Right ventricle myocardium inferior (tissue), 1 donor: ENCODE measurements around the gene NBEAL2. TPM values are rescaled to one million over a fixed set of nuclear protein-coding genes. Genes with fewer than 3 reads are reported as not detected.

Experiments used
- ATAC-seq: fragments of 200-7000 bp; cut with Tn5 transposase; one replicate; pipeline ENCODE4 v1.9.1; 2020; ENCODE audit warnings: mild to moderate bottlenecking, moderate library complexity
- DNase-seq: peaks from one replicate; pipeline ENCODE4 v3.0.0; 2021; ENCODE audit errors: missing footprints
- intact Hi-C: fragments of 100-400 bp; cut with DNase I; formaldehyde crosslinking; loops from one replicate; pipeline ENCODE4 v1.11.0; 2022
- long read RNA-seq: library from polyadenylated mRNA; unstranded; transcript quantifications from one replicate; pipeline ENCODE4 v2.0.0, GENCODE V29; 2021
- total RNA-seq: library from RNA; stranded (reverse); fragmentation: NEBNext Ultra II Directional; extraction: Animal tissue kit (Norgen Biotek cat#: 25700); gene quantifications from one replicate; pipeline ENCODE4 v1.2.1, GENCODE V29; 2021
- donor health status: DM: no; HTN: yes; CAD: no; lungs with severe emphysema.

NBEAL2 gene, protein sequence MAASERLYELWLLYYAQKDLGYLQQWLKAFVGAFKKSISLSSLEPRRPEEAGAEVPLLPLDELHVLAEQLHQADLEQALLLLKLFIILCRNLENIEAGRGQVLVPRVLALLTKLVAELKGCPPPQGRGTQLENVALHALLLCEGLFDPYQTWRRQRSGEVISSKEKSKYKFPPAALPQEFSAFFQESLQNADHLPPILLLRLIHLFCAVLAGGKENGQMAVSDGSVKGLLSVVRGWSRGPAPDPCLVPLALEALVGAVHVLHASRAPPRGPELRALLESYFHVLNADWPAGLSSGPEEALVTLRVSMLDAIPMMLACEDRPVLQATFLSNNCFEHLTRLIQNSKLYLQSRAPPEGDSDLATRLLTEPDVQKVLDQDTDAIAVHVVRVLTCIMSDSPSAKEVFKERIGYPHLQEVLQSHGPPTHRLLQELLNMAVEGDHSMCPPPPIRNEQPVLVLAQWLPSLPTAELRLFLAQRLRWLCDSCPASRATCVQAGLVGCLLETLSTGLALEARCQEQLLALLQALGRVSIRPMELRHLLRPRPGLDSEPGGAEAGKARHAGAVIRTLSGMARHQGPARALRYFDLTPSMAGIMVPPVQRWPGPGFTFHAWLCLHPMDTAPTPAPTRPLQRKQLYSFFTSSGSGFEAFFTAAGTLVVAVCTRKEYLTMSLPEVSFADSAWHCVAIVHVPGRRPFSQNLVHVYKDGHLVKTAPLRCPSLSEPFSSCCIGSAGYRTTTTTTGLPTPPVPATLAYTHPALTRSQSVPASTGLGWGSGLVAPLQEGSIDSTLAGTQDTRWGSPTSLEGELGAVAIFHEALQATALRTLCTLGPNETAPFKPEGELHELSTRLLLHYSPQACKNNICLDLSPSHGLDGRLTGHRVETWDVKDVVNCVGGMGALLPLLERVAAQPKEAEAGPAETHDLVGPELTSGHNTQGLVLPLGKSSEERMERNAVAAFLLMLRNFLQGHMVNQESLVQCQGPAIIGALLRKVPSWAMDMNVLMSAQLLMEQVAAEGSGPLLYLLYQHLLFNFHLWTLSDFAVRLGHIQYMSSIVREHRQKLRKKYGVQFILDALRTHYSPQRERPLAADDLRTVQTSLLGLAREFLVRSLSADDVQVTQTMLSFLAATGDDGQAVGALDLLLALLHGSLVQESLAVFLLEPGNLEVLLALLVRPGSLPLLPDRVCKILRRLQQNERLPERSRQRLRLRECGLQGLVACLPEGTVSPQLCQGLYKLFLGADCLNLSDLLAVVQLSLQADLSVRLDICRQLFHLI (N-terminal part only)
- total RNA-seq: 14.5 TPM
- long read RNA-seq, partial matches to known transcripts: 4 of 7 reads
- long read RNA-seq, other reads (novel, unspliced or antisense): 3 of 7 reads

DNA sequence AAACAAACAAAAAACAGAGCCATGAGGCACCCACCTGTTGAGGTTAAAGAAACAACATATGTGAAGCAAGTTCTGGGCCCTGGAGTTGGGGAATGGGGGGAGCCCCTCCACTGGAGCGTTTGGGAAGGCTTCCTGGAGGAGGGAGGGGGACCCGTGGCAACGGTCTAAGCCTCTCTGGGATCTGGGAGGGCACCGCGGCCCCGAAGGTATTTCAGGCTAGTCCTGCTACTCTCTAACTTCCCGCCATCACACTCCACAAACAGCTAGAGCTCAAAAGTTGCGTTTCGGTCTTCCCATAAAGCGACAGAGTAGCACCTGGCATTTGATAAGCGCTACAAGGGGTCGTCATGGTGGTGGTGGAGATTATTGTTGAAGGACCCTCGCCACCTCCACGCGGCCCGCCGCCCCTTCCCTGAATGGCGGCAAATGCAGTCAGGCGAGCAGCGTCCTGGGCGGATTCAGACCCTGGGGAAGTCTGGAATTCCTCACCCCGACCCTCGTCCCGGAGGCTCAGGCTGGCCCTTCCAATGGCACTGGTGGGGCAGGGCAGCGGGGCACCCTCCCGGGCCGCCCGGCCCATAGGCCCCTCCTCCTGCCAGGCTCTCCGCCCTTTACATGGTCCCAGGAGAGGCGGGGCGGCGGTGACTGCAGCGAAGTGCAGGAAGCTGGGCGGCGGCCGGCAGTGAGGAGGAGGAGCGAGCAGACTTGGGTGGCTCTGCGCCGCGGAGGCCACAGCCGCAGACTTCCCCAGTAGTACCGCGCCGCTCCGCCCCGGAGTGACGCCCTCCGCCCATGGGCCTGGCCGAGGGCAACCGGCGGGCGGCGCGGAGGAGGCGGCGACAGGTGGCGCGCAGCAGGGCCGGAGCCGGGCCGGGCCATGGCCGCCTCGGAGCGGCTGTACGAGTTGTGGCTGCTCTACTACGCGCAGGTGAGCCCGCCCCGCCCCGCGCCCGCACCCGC lies at the start of gene NBEAL2:
NBEAL2 (plus strand) TSS at position 682 of the 960 bp plus-strand sequence; CDS start at position 878, 196 bp downstream.
- intact Hi-C loops: loop anchor here (1.0 kb wide), 1 partner anchor 30 kb away; no protein-coding TSS in a partner anchor
- ATAC-seq (peak; percentile 90), DNase-seq (peak; percentile 100)

DNA sequence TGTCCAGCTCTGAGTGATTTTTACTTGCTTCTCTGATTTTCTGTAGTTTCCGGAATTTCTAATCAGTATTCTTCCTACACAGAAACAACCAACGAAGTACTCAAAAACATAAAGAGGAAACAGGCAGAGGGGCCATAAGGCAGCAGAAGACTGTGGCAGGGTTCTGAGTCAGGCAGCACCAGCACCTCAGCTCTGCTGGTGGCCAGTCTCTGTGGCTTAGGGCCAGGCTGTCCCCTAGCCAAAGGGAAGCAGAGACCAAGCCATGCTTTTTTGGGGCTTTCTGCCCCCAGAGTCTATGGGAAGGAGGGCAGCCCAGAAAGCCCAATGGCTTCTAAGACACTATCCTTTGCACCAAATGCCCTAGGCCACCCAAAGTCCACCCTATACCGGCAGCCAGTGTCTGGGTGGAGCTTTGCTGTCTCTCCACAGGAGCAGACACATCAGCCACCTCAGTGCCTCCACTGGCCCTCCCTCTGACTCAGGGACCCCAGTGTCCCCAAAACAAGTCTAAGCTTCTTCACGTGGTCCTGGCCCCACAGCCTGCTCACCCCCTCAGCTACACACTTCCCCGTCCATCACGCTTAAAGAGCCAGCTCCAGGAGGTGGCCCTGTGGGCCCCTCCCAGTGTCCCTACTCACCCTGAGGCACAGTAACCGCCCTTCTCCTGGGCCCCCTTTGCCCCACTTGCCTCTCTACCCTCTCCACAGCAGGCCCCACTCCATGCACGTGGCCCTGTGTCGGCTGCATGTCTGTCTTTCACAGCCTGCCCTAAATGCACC lies 49.1 kb upstream of the NBEAL2 start:
- DNase-seq (no peak), ATAC-seq (no peak)
- intact Hi-C loops: no loop called here

DNA sequence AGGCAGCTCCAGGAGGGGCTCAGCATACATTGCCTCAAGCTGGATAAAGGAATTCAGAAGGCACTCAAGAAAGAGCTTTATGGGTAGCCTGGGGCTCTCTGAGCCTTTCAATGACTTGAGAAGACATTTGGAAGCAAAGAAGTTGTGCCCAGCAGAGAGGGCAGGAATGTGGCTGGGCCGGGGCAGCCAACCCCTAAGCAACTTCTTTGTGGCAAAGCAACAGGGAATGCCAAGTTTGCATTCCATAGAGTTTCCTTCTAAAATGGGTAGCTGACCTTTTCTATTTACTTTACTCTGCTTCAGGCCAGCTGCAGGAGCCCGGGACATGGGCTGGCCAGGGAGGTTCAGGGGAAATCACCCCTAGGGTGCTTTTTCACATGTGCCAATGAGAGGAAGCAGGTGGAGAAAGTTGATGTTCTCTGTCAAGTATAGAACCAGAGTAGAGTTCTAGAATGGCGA lies 48.5 kb upstream of the NBEAL2 start:
- intact Hi-C loops: no loop called here
- DNase-seq (no peak), ATAC-seq (no peak)

DNA sequence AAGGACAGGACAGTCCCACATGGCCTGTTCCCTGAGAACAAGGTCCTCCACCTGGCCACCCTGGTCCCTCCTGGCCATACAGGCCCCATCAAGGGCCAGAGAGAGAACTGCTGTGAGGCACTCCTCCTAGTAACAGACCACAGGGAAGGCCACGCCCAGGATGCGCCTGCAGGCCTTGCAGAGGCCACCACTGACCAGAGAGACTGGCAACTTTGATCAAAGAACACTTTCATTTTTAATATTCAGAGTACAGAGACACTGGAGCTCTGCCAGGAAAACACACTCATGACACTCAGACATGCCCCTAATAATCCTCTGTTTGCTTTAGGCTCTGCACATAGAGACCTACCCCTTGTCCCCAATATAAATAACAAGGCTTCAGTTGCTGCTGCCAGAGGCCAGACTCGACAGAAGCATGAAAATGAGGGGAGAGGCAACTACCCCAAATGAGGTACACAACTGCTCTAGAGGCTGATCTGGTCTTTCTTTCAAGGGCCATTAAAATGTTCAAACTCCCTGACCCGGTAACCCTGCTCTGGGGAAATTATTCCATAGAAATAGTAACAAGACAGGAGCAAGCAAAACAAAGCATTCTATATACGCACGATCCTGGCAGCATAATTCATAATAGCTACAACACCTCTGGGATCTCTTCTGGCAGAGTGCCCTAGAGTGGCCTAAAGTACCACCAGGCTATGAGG lies 47.7 kb upstream of the NBEAL2 start:
- intact Hi-C loops: no loop called here
- ATAC-seq (no peak), DNase-seq (peak; percentile 91)

DNA sequence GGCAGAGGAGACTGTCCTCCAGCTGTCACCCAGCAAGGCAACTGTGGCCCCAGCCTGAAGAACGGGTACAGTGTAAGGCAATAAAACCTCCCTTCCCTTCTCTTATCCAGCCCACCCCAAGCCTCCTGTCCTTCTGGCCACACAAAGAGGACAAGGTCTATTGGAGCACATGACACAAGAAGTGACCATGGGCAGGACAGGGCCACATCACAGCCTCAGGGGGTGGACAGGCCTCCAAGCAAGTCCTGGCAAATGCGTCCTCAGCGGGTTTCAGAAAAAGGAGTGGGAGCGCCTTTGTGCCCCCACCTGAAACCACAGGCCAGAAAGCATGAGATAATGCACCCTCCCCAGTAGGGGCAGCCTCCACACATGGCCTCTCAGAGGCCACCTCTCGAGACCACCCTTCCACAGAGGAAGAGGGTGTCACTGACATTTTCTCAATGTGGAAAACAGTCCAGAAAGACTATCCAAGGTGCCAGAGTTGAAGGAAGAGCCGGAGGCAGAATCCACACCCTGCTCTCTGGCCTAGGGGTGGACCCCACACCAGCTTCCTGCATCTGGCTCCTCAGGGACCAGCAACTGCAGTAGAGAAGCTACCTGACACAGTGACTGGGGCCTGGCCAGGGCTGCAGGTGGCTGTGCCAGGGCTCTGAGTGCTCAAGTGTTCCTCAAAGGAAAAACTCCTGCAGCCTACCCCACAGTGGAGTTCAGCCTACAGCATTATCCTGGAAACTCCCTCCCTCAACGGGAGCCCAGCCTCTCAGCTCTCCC lies 46.8 kb upstream of the NBEAL2 start:
- no peak for ATAC-seq
- intact Hi-C loops: no loop called here
- DNase-seq: no peak

DNA sequence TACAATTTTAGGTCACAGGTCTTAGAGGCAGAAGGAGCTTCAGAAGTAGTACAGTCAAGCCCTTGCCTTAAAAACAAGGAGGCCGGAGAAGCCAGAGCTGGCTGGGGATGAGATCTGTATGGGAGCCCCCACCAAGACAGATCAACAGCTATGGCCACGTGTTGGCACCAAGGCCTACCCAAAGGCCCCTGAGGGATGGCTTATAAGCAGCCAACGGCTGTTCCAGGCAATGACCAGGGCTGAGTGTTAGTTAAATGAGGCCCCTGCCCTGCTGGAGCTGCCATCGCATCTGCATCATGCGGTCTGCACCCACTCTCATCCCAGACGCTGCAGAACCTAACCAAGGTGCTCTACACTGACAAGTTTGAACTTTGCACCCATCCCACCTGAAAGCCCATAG lies 46.2 kb upstream of the NBEAL2 start:
- intact Hi-C loops: no loop called here
- ATAC-seq: no peak
- DNase-seq: no peak

DNA sequence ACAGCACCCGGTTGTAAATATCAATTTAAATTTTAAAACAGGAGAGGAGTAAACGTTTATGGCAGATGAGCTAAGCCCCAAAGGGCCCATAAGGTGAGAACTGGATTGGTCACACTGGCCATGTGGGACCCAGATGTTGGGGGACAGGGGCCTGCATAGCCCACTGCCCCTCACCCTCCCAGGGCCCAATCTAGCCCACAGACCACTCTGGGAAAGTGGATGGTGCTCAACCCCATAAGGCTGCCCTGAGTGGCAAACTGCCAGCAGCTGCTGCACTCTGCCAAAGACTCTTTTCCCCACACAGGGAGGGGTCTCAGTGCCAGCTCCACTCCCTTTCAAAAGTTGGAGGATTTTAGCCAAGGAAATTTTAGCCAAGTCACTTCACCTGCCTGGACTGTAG lies 45.4 kb upstream of the NBEAL2 start:
- ATAC-seq: no peak
- no peak for DNase-seq
- intact Hi-C loops: loop anchor here (2.0 kb wide), 1 partner anchor 43 kb away; the partner anchor contains the start of gene CCDC12

DNA sequence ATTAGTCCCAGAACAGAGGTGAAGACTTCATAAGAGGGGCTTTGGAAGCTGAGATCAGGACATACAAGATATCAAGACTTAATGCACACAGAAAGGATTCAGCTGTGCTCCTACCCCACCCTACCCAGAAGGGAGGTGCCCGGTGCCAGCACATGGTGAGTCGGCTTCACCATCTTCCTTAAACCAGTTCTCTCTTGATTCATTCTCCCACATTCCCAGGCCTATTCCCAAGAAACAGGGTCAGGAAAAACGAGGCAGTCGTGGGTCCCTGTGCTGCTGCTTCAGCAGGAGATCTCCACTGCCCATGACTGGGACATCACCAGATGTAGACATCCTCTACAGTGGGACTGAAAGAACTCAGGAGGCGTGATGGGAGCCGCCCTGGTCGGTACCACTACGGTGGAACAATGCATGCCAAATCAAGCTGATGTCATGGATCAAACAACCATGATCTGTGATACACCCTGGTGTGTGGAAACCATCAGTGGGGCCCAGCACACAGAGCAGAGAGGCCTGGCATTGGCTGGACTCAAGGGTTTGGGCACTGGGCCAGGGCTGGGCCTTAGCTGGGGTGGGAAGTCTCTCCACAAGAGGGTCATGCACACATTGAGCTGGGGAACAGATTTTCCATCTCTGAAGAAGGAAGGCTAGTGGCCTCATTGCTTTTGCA lies 44.8 kb upstream of the NBEAL2 start:
- ATAC-seq (peak; percentile 29), DNase-seq (no peak)
- intact Hi-C loops: loop anchor here (2.0 kb wide), 1 partner anchor 42 kb away; the partner anchor contains the start of gene CCDC12

DNA sequence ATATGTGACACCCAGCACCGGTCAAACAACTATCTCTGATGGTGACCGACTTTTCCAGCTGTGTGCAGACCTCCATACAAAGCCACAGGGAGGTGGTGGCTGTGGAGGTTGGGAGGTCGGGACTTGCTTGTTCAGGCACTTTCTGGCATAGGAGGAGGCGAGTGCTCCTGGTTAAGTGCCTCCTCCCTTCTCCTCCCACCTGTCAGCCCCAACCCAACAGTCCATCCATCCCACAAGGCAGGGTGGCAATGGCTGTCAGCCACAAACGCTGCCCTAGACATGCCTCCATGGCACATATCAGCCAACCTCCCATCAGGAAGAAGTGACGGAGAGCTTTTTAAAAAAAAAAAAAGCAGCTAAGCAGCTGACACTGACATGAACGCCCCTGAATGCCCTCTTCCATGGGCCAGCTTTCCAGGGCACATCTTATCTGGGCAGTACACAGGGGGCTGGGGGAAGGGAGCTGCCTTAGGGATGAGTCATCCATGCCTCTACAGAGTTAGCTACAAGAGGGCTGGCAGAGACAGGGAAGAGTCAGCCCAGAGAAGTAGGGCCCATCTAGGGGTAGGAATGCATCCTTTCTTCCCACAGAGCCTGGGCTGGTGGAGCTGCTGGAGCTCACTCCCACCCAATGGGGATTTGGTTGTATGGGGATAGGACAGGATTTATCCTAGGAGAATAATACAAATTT lies 44.2 kb upstream of the NBEAL2 start:
- ATAC-seq: peak; percentile 94
- intact Hi-C loops: loop anchor here (2.0 kb wide), 1 partner anchor 41 kb away; the partner anchor contains the start of gene CCDC12
- DNase-seq: peak; percentile 81

DNA sequence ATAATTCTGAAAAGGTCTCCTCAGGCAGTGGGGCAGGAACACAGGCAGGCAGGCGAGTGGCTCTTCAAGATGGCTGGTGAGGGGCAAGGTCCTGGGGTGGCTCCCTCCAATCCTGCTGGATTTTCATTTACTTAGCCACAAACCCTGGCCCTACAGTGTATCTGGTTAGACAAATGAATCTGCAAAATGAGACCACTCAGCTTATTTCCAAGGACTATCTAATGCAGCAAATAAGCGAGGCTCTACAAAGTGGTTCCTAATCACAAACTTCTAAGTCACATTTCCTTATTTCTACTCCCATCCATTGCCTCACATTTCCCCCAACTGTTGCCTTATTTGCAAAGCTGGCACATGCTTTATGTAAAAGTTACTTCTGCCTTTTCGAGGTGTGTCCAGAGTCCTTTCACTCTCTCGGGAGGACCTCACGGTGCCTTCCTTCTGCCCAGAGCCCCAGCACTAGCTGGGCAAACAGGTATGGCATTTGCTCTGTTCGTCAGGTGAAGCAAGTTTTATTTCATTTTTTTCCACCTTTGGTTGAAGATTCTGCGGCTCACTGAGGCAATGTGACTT lies 43.4 kb upstream of the NBEAL2 start:
- ATAC-seq: no peak
- intact Hi-C loops: loop anchor here (2.0 kb wide), 1 partner anchor 41 kb away; the partner anchor contains the start of gene CCDC12
- no peak for DNase-seq

DNA sequence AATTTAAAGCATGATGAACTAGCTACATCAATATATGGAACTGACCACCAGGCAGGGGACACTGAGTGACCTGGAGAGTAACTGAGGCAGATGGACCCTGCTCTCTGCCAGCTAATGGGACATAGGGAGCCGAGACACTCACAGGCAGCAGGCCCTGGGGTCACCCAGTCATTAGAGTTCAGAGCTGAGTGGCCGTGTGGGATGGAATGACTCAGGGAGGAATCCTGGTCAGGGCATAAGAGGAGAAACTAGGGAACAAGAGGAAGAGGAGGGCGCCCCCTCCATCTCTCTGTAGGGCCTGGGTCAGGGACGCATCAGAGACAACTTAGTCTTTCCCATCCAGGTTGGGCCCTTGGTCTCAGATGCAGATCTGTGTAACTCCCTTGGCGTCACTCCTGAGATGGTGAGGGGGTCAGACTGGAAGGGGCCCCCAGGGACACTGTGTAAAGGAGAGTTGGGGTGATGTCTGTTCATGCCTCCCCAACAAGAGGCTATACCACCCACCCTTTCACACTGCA lies 42.7 kb upstream of the NBEAL2 start:
- intact Hi-C loops: no loop called here
- DNase-seq (no peak), ATAC-seq (no peak)

DNA sequence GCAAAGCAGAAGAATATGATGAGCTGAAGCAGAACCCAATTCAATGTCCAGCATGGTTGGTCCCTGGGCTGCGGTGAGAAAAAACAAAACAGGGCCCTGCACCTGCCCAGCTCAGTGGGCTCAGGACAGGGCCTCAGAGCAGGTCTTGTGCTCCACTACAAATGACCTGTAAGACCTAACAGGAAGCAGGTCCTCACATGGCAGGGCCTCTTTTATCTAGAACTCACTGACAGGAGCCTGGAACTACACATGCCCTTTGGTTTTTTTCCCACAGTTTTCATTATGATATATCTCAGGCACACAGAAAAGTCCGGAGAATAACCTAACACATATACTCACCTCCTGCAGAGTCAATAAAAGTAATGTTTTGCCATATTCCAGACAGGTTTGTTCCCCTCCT lies 41.3 kb upstream of the NBEAL2 start:
- no peak for DNase-seq
- intact Hi-C loops: no loop called here
- ATAC-seq: no peak

DNA sequence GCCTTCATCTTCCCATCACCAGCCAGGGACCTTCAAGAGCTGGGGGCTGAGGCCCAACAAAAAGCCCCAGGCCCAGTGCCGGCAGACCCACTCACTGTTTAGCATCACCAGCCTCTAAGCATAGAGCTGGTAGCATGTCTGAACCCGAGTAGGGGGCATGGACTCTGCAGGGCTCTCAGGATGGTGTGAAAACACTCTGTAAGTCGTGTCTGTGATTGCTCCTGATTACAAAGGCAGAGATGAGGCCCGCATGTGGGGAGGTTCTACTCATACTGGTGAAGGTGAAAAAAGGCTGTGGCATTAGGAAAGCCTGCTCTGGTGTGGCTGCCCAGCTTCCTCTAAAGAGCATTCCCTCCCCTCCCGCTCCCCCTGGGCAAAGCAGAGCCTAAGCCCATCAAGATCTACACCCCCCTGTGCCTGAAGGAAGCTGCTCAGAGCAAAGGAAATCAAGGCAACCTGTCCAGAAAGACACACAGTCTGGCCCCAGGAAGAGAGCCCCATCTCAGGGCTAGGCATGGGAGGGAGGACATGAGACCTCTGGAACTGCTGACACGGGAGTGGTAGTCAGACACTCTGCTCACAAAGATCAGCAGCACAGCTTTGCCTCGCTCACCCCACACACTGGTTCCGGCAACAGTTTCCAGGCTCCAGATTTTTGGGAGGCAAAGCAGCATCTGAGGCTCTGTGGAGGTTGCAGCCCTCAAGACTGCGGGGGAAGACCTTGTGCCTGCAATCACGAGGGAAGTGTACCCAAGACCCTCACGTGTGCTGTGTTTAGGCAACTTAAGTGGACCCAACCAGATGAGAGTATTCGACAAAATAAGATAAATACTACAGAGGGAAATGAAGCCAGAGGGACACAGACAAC lies 39.7 kb upstream of the NBEAL2 start:
- no peak for ATAC-seq
- DNase-seq: no peak
- intact Hi-C loops: no loop called here
